HG02981 (cell line): Measurements from ENCODE around the gene NDUFB10.
"Not testable (repeated sequence)": the region's sequence is repeated elsewhere in the genome, so short reads cannot be mapped to it uniquely, and the experiment has no call there.

Source experiments
- ATAC-seq: cut with Tn5 transposase; IDR thresholded peaks from one replicate; pipeline ENCODE4 v1.9.1; 2021; ENCODE audit warnings: mild to moderate bottlenecking, moderate library complexity; ENCODE audit not compliant: unreplicated experiment

The NDUFB10 gene

GRCh38 chr16:1944612-1945199, 14.6 kb upstream of the NDUFB10 start:
- no peak for ATAC-seq

GRCh38 chr16:1945559-1946391, 13.6 kb upstream of the NDUFB10 start:
- ATAC-seq: no peak

- ATAC-seq: no peak
These were observed 12.6 kb upstream of the NDUFB10 start for GRCh38 chr16:1946495-1947368.

GRCh38 chr16:1947369-1947670, 12.0 kb upstream of the NDUFB10 start:
- ATAC-seq: no peak

- no peak for ATAC-seq
These were observed 9.8 kb upstream of the NDUFB10 start for GRCh38 chr16:1949507-1949906.

- ATAC-seq: no peak
These were observed 9.3 kb upstream of the NDUFB10 start for GRCh38 chr16:1950047-1950446.

GRCh38 chr16:1950559-1950958, 8.8 kb upstream of the NDUFB10 start:
- no peak for ATAC-seq

GRCh38 chr16:1953734-1954133, 5.6 kb upstream of the NDUFB10 start:
- no peak for ATAC-seq

- ATAC-seq: not testable (repeated sequence)
These were observed 1.8 kb upstream of the NDUFB10 start for GRCh38 chr16:1957434-1958142.

- not testable (repeated sequence) for ATAC-seq
These were observed 1.2 kb upstream of the NDUFB10 start for GRCh38 chr16:1958143-1958491.

- ATAC-seq: peak; percentile 5
These were observed 546 bp upstream of the NDUFB10 start for GRCh38 chr16:1958715-1959268.

GRCh38 chr16:1960665-1961630, 1.6 kb downstream of the NDUFB10 start:
- ATAC-seq: no peak

GRCh38 chr16:1961651-1962067, 2.3 kb downstream of the NDUFB10 start:
- ATAC-seq: no peak

- not testable (repeated sequence) for ATAC-seq
These were observed 3.1 kb downstream of the NDUFB10 start for GRCh38 chr16:1962161-1963153.

GRCh38 chr16:1963806-1964505, 4.6 kb downstream of the NDUFB10 start:
- ATAC-seq: no peak

GRCh38 chr16:1964506-1965395, 5.4 kb downstream of the NDUFB10 start, which contains the start of gene RPS2:
RPS2 (minus strand) TSS chr16:1964826; CDS start chr16:1964625, 201 bp downstream.
- ATAC-seq: peak; percentile 86
